Measurements from ENCODE around the gene INPP5F.
A peak's percentile ranks its signal among the peaks of the same experiment; 100 is the strongest.

INPP5F gene

DNA sequence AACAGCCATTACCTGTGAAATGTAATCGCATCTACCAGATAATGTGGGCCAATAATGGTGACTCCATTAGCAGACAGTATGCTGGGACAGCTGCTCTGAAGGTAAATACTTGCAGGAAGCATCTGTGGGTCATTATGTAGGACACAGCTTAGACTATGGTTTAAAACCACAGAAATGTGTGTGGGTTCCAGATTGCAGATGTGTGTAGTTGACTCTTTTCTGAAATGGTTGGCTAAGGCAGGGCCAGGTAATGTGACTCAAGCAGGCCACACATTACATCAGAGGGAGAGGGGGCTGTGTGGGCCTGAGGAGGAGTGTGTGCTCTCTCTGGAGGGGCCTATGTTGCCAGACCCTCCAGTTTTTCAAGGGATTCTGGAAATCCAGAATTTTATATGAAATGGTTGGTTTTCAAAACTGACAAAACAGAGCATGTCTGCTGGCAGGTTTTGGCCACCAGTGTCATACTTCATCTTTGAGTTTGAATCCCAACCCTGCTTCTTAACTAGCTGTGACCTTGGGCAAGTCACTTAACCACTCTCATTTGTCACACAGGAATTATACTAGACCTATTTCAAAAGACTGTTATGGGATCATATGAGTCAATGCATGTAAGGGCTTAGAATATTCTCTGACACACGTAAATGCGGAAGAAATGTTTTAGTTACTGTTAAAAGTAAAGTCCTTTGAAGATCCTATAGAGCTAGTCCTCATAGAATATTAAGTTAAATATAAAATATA, 82.3 kb downstream of the INPP5F start:
- ChIA-PET CTCF (interaction anchor here (1.0 to 2.3 kb wide), 6 partner anchors 10 to 57 kb away, joined by 3 to 8 read pairs (median 4); no protein-coding TSS in a partner anchor), POLR2A (interaction anchor here (0.7 kb wide), 2 partner anchors 22 to 64 kb away, joined by 3 read pairs; partner anchors contain the start of gene MCMBP)
- DNase-seq, result peak; percentile 52 to 97 (median 95)
- Histone ChIP-seq H3K27me3 (replicated peaks in 2 of 5; ENCODE audit: control insufficient read depth in 4 of 5, insufficient read depth in 5 of 5, low read length in 4 of 5) (no peaks in the 10 kb centered on the region), H3K36me3 (ENCODE audit: control insufficient read depth in 4 of 4, insufficient read depth in 4 of 4, low read length in 3 of 4) (peaks cover 0 to 14% (median 7%) of the 10 kb centered on the region in 4 experiments), H3K4me1 (ENCODE audit: control extremely low read depth in 1 of 4, control insufficient read depth in 4 of 4, insufficient read depth in 4 of 4, low read length in 3 of 4) (peaks cover 0 to 41% (median 11%) of the 10 kb centered on the region in 4 experiments), H3K9me3 (ENCODE audit: control extremely low read depth in 1 of 5, control insufficient read depth in 4 of 5, insufficient read depth in 2 of 5, low read depth in 1 of 5, low read length in 4 of 5) (no peaks in the 10 kb centered on the region), H3K27ac (ENCODE audit: insufficient read depth in 1 of 2, low read depth in 1 of 2, low read length in 2 of 2, poor library complexity in 1 of 2, severe bottlenecking in 2 of 2) (no peak overlapping the region), H3K4me3 (ENCODE audit: control insufficient read depth in 1 of 7, extremely low read depth in 1 of 7, insufficient read depth in 4 of 7, low read depth in 2 of 7, low read length in 6 of 7) (no peak overlapping the region)
- WGBS (ENCODE audit: insufficient coverage), result 86% methylated on average over 1 of the region's 3 CpGs

DNA sequence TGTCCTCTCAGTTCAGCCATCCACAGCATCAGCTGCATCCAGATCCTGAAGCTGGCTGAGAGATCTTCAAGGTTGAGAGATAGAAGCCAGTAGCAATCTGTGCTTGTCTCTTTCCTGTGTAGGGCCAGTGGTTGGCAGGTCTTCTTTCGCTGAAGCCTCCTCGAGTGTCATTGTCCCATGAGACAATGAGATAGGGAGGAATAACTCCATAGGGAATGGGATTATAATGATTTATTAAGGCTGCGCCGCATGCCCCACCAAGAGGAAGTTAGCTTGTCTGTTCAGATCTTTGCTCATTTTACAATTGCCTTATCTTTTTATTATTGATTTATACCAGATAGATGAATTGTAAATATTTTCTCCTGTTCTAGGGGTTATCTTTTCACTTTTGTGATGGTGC, 85.3 kb downstream of the INPP5F start:
- no peak overlapping the region for H3K27ac ChIP-seq (ENCODE audit: insufficient read depth in 1 of 2, low read depth in 1 of 2, low read length in 2 of 2, poor library complexity in 1 of 2, severe bottlenecking in 2 of 2)
- 100% methylated on average over 1 of the region's 4 CpGs for WGBS (ENCODE audit: insufficient coverage)
- peaks cover 0 to 19% (median 9%) of the 10 kb centered on the region in 4 experiments for H3K36me3 ChIP-seq (ENCODE audit: control insufficient read depth in 4 of 4, insufficient read depth in 4 of 4, low read length in 3 of 4)
- POLR2A ChIA-PET, result no interaction called here
- no peaks in the 10 kb centered on the region for H3K9me3 ChIP-seq (ENCODE audit: control extremely low read depth in 1 of 5, control insufficient read depth in 4 of 5, insufficient read depth in 2 of 5, low read depth in 1 of 5, low read length in 4 of 5)
- H3K27me3 ChIP-seq (replicated peaks in 2 of 5; ENCODE audit: control insufficient read depth in 4 of 5, insufficient read depth in 5 of 5, low read length in 4 of 5), result no peaks in the 10 kb centered on the region
- H3K4me1 ChIP-seq (ENCODE audit: control extremely low read depth in 1 of 4, control insufficient read depth in 4 of 4, insufficient read depth in 4 of 4, low read length in 3 of 4), result peaks cover 0 to 33% (median 9%) of the 10 kb centered on the region in 4 experiments
- no peak for DNase-seq
- H3K4me3 ChIP-seq (ENCODE audit: control insufficient read depth in 1 of 7, extremely low read depth in 1 of 7, insufficient read depth in 4 of 7, low read depth in 2 of 7, low read length in 6 of 7), result no peak overlapping the region
- CTCF ChIA-PET, result interaction anchor here (1.2 to 1.7 kb wide), 5 partner anchors 8 to 127 kb away, joined by 3 to 7 read pairs (median 4); no protein-coding TSS in a partner anchor

DNA sequence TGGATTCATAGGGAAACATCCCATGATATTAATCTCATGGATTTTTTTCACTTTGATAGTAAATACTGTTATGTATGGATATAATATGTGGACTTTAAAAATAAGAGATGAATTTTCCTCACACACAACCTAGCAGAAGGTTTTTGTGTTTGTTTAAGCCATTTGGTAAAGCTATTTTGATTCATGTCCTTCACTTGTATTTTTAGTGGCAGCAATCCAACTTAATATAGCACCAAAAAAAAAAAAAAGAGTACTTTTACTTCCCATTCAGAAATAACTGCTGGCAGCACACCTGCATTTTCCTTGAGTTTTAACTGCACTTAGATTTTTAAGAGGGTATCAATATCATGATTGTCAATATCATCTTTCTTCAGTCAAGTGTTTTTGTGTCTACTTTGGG, 86.8 kb downstream of the INPP5F start:
- H3K4me3 ChIP-seq (ENCODE audit: control insufficient read depth in 1 of 7, extremely low read depth in 1 of 7, insufficient read depth in 4 of 7, low read depth in 2 of 7, low read length in 6 of 7), result no peak overlapping the region
- no peak for DNase-seq
- H3K27ac ChIP-seq (ENCODE audit: insufficient read depth in 1 of 2, low read depth in 1 of 2, low read length in 2 of 2, poor library complexity in 1 of 2, severe bottlenecking in 2 of 2), result no peak overlapping the region
- peaks cover 0 to 16% (median 9%) of the 10 kb centered on the region in 4 experiments for H3K36me3 ChIP-seq (ENCODE audit: control insufficient read depth in 4 of 4, insufficient read depth in 4 of 4, low read length in 3 of 4)
- ChIA-PET POLR2A (no interaction called here), CTCF (no interaction called here)
- H3K4me1 ChIP-seq (ENCODE audit: control extremely low read depth in 1 of 4, control insufficient read depth in 4 of 4, insufficient read depth in 4 of 4, low read length in 3 of 4), result peaks cover 0 to 24% (median 7%) of the 10 kb centered on the region in 4 experiments
- H3K27me3 ChIP-seq (replicated peaks in 2 of 5; ENCODE audit: control insufficient read depth in 4 of 5, insufficient read depth in 5 of 5, low read length in 4 of 5), result no peaks in the 10 kb centered on the region
- no peaks in the 10 kb centered on the region for H3K9me3 ChIP-seq (ENCODE audit: control extremely low read depth in 1 of 5, control insufficient read depth in 4 of 5, insufficient read depth in 2 of 5, low read depth in 1 of 5, low read length in 4 of 5)

DNA sequence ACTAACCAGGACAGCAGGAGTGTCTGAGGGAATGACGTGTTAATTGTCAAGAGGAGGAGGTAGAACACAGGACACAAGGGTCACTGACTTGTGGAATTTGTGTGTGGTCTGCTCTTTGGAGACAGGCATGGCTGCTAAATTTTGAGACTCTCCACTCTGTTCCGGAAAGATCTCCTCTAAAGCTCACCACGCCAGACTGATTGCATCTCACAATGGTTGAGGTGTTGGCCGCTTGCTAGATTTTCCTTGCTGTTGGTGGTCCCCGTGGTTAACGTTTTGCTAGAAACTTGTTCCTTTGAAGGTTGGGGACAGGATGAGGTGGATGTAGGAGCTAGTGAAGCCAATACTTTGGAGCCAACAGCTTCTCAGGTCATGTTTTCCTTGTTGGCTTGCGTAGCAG, 89.8 kb downstream of the INPP5F start:
- peaks cover 0 to 26% (median 13%) of the 10 kb centered on the region in 4 experiments for H3K36me3 ChIP-seq (ENCODE audit: control insufficient read depth in 4 of 4, insufficient read depth in 4 of 4, low read length in 3 of 4)
- H3K27me3 ChIP-seq (replicated peaks in 2 of 5; ENCODE audit: control insufficient read depth in 4 of 5, insufficient read depth in 5 of 5, low read length in 4 of 5), result no peaks in the 10 kb centered on the region
- no peaks in the 10 kb centered on the region for H3K9me3 ChIP-seq (ENCODE audit: control extremely low read depth in 1 of 5, control insufficient read depth in 4 of 5, insufficient read depth in 2 of 5, low read depth in 1 of 5, low read length in 4 of 5)
- ChIA-PET POLR2A (interaction anchor here (0.6 to 0.9 kb wide), 2 partner anchors 57 to 463 kb away, joined by 3 read pairs; partner anchors contain the start of gene MCMBP), CTCF (interaction anchor here (1.0 to 2.6 kb wide), 2 partner anchors 30 to 65 kb away, joined by 6 to 9 read pairs; no protein-coding TSS in a partner anchor)
- WGBS (ENCODE audit: insufficient coverage), result 100% methylated on average over 3 of the region's 7 CpGs
- no peak for DNase-seq
- H3K4me3 ChIP-seq (ENCODE audit: control insufficient read depth in 1 of 7, extremely low read depth in 1 of 7, insufficient read depth in 4 of 7, low read depth in 2 of 7, low read length in 6 of 7), result no peak overlapping the region
- peaks cover 0 to 16% (median 2%) of the 10 kb centered on the region in 4 experiments for H3K4me1 ChIP-seq (ENCODE audit: control extremely low read depth in 1 of 4, control insufficient read depth in 4 of 4, insufficient read depth in 4 of 4, low read length in 3 of 4)
- H3K27ac ChIP-seq (ENCODE audit: insufficient read depth in 1 of 2, low read depth in 1 of 2, low read length in 2 of 2, poor library complexity in 1 of 2, severe bottlenecking in 2 of 2), result no peak overlapping the region

DNA sequence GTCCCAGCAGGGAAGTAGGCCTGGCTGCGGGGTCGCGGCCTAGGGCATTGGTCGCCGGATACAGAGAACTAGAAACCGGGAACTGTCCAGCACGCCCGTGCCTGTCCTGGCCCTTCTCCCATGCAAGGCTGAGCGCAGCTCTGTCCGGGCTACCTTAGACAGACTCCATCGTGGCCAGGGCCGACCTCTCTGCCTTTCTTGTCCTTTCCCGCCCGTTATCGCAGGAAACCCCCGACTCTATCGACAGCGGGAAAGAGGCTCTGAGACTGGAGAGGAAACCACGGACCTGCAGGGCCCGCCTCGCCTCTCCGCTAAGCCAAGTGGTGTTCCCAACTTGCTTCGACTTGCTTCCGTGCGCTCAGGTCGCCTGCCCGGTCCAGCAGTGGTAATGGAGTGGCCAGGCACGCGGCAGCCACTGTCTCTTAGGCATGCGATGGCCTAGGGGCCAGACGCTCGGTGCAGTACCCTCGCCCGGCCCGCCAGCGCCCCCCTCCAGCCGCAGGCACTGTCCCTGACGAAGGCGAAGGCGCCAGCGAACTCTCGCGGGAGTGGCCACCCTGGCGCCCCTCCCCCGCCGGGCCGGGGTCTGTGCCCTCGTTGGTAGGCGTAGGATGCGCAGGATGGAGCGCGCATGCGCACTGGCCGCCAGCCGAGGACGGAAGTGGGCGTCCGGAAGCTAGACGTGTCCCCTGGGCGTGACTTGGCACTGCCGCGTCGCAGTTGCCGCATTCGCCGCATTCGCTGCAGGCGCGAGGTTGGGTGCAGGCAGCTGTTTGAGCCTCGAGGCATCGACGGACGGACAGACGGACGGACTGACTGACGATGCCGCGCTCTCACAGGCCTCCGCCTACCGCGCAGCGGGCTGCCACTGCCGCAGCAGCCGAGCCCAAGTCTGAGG, 92.4 kb downstream of the INPP5F start:
- Histone ChIP-seq H3K4me1 (ENCODE audit: control extremely low read depth in 1 of 4, control insufficient read depth in 4 of 4, insufficient read depth in 4 of 4, low read length in 3 of 4) (peaks cover 0 to 20% (median 7%) of the 10 kb centered on the region in 4 experiments), H3K4me3 (ENCODE audit: control insufficient read depth in 1 of 7, extremely low read depth in 1 of 7, insufficient read depth in 4 of 7, low read depth in 2 of 7, low read length in 6 of 7) (peak overlapping the region in 3 of 7 experiments; percentile 31 to 48 (median 42)), H3K36me3 (ENCODE audit: control insufficient read depth in 4 of 4, insufficient read depth in 4 of 4, low read length in 3 of 4) (peaks cover 0 to 21% (median 12%) of the 10 kb centered on the region in 4 experiments), H3K27me3 (replicated peaks in 2 of 5; ENCODE audit: control insufficient read depth in 4 of 5, insufficient read depth in 5 of 5, low read length in 4 of 5) (no peaks in the 10 kb centered on the region), H3K9me3 (ENCODE audit: control extremely low read depth in 1 of 5, control insufficient read depth in 4 of 5, insufficient read depth in 2 of 5, low read depth in 1 of 5, low read length in 4 of 5) (no peaks in the 10 kb centered on the region), H3K27ac (ENCODE audit: insufficient read depth in 1 of 2, low read depth in 1 of 2, low read length in 2 of 2, poor library complexity in 1 of 2, severe bottlenecking in 2 of 2) (no peak overlapping the region)
- DNase-seq, result peak; percentile 37 to 73 (median 70)
- POLR2A ChIA-PET, result interaction anchor here (0.6 kb wide), 1 partner anchor 110 kb away, joined by 3 read pairs; no protein-coding TSS in a partner anchor
- CTCF ChIA-PET, result interaction anchor here (0.6 to 1.0 kb wide), 2 partner anchors 10 to 68 kb away, joined by 3 read pairs; no protein-coding TSS in a partner anchor
- WGBS (ENCODE audit: insufficient coverage), result 75% methylated on average over 75 of the region's 84 CpGs

DNA sequence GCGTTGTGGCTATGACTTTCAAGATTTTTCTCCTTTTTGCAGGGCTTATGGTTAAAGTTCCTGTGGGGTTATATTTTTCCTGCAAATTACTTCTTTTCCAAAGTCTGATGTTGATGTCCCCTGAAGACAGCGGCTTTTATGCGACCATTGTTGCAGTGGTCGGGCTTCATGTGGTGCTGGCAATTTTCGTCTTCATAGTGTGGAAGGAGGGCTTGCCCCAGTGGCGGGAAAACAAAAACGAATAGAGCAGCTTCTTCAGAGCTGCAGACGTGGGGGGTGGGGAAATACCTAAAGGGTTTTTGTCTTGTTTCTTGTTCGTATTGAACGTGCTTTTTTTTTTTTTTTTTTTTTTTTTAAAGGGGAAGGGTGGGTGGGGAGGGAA, 93.0 kb downstream of the INPP5F start:
- ChIA-PET CTCF (interaction anchor here (0.6 to 1.0 kb wide), 3 partner anchors 10 to 826 kb away, joined by 3 read pairs; no protein-coding TSS in a partner anchor), POLR2A (no interaction called here)
- peak in 2 of 3 donors; percentile 24 to 27 for DNase-seq
- 65% methylated on average over 5 of the region's 10 CpGs for WGBS (ENCODE audit: insufficient coverage)
- Histone ChIP-seq H3K36me3 (ENCODE audit: control insufficient read depth in 4 of 4, insufficient read depth in 4 of 4, low read length in 3 of 4) (peaks cover 0 to 26% (median 14%) of the 10 kb centered on the region in 4 experiments), H3K27me3 (replicated peaks in 2 of 5; ENCODE audit: control insufficient read depth in 4 of 5, insufficient read depth in 5 of 5, low read length in 4 of 5) (no peaks in the 10 kb centered on the region), H3K9me3 (ENCODE audit: control extremely low read depth in 1 of 5, control insufficient read depth in 4 of 5, insufficient read depth in 2 of 5, low read depth in 1 of 5, low read length in 4 of 5) (no peaks in the 10 kb centered on the region), H3K4me1 (ENCODE audit: control extremely low read depth in 1 of 4, control insufficient read depth in 4 of 4, insufficient read depth in 4 of 4, low read length in 3 of 4) (peaks cover 0 to 20% (median 7%) of the 10 kb centered on the region in 4 experiments), H3K4me3 (ENCODE audit: control insufficient read depth in 1 of 7, extremely low read depth in 1 of 7, insufficient read depth in 4 of 7, low read depth in 2 of 7, low read length in 6 of 7) (peak overlapping the region in 4 of 7 experiments; percentile 26 to 48 (median 36)), H3K27ac (ENCODE audit: insufficient read depth in 1 of 2, low read depth in 1 of 2, low read length in 2 of 2, poor library complexity in 1 of 2, severe bottlenecking in 2 of 2) (no peak overlapping the region)

All from common myeloid progenitor, CD34-positive (primary cell).